ENCODE measurements around the gene WRAP53.
"Not testable (repeated sequence)": the region's sequence is repeated elsewhere in the genome, so short reads cannot be mapped to it uniquely, and the experiment has no call there.

Gene WRAP53

DNA sequence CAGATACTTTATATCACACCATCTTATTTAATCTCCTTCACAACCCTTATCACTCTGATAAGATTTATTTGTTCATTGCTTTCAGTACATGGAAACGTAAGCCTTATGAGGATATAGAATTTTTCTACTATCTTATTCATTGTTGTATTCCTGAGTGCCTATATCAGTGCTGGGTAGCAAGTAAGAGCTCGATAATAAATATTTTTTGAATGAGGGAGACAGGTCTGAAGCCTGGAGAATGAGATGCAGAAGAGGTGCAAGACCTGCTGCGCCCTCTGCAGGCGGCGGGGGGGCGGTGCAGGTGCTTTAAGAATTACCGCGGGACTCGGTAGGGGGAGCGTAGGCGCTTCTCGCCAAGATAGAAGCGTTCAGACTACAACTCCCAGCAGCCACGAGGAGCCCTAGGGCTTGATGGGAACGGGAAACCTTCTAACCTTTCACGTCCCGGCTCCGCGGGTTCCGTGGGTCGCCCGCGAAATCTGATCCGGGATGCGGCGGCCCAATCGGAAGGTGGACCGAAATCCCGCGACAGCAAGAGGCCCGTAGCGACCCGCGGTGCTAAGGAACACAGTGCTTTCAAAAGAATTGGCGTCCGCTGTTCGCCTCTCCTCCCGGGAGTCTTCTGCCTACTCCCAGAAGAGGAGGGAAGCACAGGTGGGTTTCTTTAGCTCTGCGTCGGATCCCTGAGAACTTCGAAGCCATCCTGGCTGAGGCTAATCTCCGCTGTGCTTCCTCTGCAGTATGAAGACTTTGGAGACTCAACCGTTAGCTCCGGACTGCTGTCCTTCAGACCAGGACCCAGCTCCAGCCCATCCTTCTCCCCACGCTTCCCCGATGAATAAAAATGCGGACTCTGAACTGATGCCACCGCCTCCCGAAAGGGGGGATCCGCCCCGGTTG is at the start of gene WRAP53:
Gene WRAP53 (plus strand): TSS at position 570 of the 900 bp plus-strand sequence. CDS start 172 bp downstream, at position 742.
- Histone ChIP-seq H3K27me3 (ENCODE audit: low read depth, low read length) (no peaks in the 10 kb centered on the region), H3K4me3 (ENCODE audit: low read length) (peak within 1 kb of the TSS; percentile 100), H3K4me1 (ENCODE audit: low read length) (peaks cover 17% of the 10 kb centered on the region), H3K36me3 (replicated peaks; ENCODE audit: low read depth, low read length) (peaks cover 21% of the 10 kb centered on the region), H4K20me1 (ENCODE audit: insufficient read depth, low read length) (peaks cover 24% of the 10 kb centered on the region), H3K79me2 (ENCODE audit: low read length) (peaks cover 59% of the 10 kb centered on the region), H3K9ac (ENCODE audit: low read length) (peak within 1 kb of the TSS; percentile 100), H2AFZ (ENCODE audit: low read depth, low read length) (peak within 1 kb of the TSS; percentile 88), H3K4me2 (ENCODE audit: low read length) (peak within 1 kb of the TSS; percentile 93), H3K9me3 (ENCODE audit: insufficient read depth, low read length) (no peaks in the 10 kb centered on the region), H3K27ac (ENCODE audit: low read length) (peak within 1 kb of the TSS; percentile 92)
- TF ChIP-seq EZH2phosphoT487 (IDR thresholded peaks at IDR 0.05; ENCODE audit: low read depth), result no peak
- TF ChIP-seq, protein P1, sequence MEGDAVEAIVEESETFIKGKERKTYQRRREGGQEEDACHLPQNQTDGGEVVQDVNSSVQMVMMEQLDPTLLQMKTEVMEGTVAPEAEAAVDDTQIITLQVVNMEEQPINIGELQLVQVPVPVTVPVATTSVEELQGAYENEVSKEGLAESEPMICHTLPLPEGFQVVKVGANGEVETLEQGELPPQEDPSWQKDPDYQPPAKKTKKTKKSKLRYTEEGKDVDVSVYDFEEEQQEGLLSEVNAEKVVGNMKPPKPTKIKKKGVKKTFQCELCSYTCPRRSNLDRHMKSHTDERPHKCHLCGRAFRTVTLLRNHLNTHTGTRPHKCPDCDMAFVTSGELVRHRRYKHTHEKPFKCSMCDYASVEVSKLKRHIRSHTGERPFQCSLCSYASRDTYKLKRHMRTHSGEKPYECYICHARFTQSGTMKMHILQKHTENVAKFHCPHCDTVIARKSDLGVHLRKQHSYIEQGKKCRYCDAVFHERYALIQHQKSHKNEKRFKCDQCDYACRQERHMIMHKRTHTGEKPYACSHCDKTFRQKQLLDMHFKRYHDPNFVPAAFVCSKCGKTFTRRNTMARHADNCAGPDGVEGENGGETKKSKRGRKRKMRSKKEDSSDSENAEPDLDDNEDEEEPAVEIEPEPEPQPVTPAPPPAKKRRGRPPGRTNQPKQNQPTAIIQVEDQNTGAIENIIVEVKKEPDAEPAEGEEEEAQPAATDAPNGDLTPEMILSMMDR (IDR thresholded peaks at IDR 0.05; ENCODE audit: low read depth, low read length), result peak; percentile 82

DNA sequence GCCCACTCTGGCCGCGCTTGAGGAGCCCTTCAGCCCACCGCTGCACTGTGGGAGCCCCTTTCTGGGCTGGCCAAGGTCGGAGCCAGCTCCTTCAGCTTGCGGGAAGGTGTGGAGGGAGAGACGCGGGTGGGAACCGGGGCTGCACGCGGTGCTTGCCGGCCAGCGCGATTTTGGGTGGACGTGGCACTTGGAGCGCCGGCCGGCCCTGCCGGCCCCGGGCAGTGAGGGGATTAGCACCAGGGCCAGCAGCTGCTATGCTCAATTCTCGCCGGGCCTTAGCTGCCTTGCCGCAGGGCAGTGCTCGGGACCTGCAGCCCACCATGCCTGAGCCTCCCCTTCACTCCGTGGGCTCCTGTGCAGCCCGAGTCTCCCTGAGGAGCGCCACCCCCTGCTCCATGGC is 47.5 kb upstream of the WRAP53 start:
- Histone ChIP-seq H3K4me1 (ENCODE audit: low read length) (peaks cover 4% of the 10 kb centered on the region; the same call in 1 of the 2 replicates), H3K4me2 (ENCODE audit: low read length) (no peak overlapping the region), H3K79me2 (ENCODE audit: low read length) (no peaks in the 10 kb centered on the region), H3K27ac (ENCODE audit: low read length) (no peak overlapping the region), H3K4me3 (ENCODE audit: low read length) (no peak overlapping the region), H3K36me3 (replicated peaks; ENCODE audit: low read depth, low read length) (no peaks in the 10 kb centered on the region), H3K9me3 (ENCODE audit: insufficient read depth, low read length) (no peaks in the 10 kb centered on the region), H2AFZ (ENCODE audit: low read depth, low read length) (no peak overlapping the region), H3K9ac (ENCODE audit: low read length) (no peak overlapping the region), H3K27me3 (ENCODE audit: low read depth, low read length) (no peaks in the 10 kb centered on the region), H4K20me1 (ENCODE audit: insufficient read depth, low read length) (no peaks in the 10 kb centered on the region)
- TF ChIP-seq, protein P1 (IDR thresholded peaks at IDR 0.05; ENCODE audit: low read depth, low read length), result no peak
- no peak for TF ChIP-seq EZH2phosphoT487 (IDR thresholded peaks at IDR 0.05; ENCODE audit: low read depth)

DNA sequence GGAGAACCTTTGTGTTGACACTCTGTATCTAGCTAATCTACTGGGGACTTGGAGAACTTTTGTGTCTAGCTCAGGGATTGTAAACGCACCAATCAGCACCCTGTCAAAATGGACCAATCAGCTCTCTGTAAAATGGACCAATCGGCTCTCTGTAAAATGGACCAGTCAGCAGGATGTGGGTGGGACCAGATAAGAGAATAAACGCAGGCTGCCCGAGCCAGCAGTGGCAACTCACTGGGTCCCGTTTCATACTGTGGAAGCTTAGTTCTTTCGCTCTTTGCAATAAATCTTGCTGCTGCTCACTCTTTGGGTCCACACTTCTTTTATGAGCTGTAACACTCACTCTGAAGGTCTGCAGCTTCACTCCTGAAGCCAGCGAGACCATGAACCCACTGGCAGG is 46.6 kb upstream of the WRAP53 start:
- H2AFZ ChIP-seq (ENCODE audit: low read depth, low read length); H4K20me1 ChIP-seq (ENCODE audit: insufficient read depth, low read length); H3K27ac ChIP-seq (ENCODE audit: low read length); H3K79me2 ChIP-seq (ENCODE audit: low read length); H3K9ac ChIP-seq (ENCODE audit: low read length); H3K4me2 ChIP-seq (ENCODE audit: low read length); H3K27me3 ChIP-seq (ENCODE audit: low read depth, low read length); H3K9me3 ChIP-seq (ENCODE audit: insufficient read depth, low read length); H3K4me3 ChIP-seq (ENCODE audit: low read length); H3K36me3 ChIP-seq (replicated peaks; ENCODE audit: low read depth, low read length); H3K4me1 ChIP-seq (ENCODE audit: low read length): not testable (repeated sequence)

DNA sequence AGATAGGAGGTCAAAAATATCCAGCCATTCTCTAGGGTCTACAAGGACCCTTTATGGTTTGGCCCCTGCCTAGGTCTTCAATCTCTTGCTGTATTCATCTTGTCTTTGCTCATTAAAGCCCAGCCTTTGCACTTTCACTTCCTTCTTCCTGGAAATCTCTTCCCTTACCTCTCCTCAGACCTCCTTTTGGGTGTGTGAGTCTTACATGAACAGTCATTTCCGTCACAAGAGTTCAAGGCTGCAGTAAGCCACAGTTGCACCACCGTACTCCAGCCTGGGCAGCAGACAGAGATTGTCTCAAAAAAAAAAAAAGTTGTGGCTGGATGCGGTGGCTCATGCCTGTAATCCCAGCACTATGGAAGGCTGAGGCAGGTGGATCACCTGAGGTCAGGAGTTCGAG is 43.5 kb upstream of the WRAP53 start:
- no peaks in the 10 kb centered on the region for H3K9me3 ChIP-seq (ENCODE audit: insufficient read depth, low read length)
- H3K9ac ChIP-seq (ENCODE audit: low read length), result no peak overlapping the region
- H3K36me3 ChIP-seq (replicated peaks; ENCODE audit: low read depth, low read length), result no peaks in the 10 kb centered on the region
- peaks cover 4% of the 10 kb centered on the region; the same call in 1 of the 2 replicates for H3K4me1 ChIP-seq (ENCODE audit: low read length)
- no peak overlapping the region for H3K27ac ChIP-seq (ENCODE audit: low read length)
- H3K4me2 ChIP-seq (ENCODE audit: low read length), result no peak overlapping the region
- no peak overlapping the region for H3K4me3 ChIP-seq (ENCODE audit: low read length)
- H4K20me1 ChIP-seq (ENCODE audit: insufficient read depth, low read length), result no peaks in the 10 kb centered on the region
- H3K27me3 ChIP-seq (ENCODE audit: low read depth, low read length), result no peaks in the 10 kb centered on the region
- TF ChIP-seq EZH2phosphoT487 (IDR thresholded peaks at IDR 0.05; ENCODE audit: low read depth), result no peak
- TF ChIP-seq, protein P1 (IDR thresholded peaks at IDR 0.05; ENCODE audit: low read depth, low read length), result no peak
- H3K79me2 ChIP-seq (ENCODE audit: low read length), result no peaks in the 10 kb centered on the region
- no peak overlapping the region for H2AFZ ChIP-seq (ENCODE audit: low read depth, low read length)

All from OCI-LY3 (cell line).